ENCODE results near the gene DOCK11.

GRCh38 chrX:118724365-118724764 lies 228.8 kb downstream of the DOCK11 start:
- TF ChIP-seq CEBPZ (IDR thresholded peaks at IDR 0.05; ENCODE audit: low read depth, low read length): no peak
- no peak for TF ChIP-seq CTCF (IDR thresholded peaks at IDR 0.05 in 2 of 3, conservative IDR thresholded peaks at IDR 0.05 in 1 of 3; ENCODE audit: control insufficient read depth in 2 of 3, extremely low read depth in 1 of 3, insufficient read depth in 1 of 3, low read depth in 3 of 3, low read length in 3 of 3)
- TF ChIP-seq RAD21 (IDR thresholded peaks at IDR 0.05; ENCODE audit: insufficient read depth, low read depth, low read length): no peak
- TF ChIP-seq, protein P1, sequence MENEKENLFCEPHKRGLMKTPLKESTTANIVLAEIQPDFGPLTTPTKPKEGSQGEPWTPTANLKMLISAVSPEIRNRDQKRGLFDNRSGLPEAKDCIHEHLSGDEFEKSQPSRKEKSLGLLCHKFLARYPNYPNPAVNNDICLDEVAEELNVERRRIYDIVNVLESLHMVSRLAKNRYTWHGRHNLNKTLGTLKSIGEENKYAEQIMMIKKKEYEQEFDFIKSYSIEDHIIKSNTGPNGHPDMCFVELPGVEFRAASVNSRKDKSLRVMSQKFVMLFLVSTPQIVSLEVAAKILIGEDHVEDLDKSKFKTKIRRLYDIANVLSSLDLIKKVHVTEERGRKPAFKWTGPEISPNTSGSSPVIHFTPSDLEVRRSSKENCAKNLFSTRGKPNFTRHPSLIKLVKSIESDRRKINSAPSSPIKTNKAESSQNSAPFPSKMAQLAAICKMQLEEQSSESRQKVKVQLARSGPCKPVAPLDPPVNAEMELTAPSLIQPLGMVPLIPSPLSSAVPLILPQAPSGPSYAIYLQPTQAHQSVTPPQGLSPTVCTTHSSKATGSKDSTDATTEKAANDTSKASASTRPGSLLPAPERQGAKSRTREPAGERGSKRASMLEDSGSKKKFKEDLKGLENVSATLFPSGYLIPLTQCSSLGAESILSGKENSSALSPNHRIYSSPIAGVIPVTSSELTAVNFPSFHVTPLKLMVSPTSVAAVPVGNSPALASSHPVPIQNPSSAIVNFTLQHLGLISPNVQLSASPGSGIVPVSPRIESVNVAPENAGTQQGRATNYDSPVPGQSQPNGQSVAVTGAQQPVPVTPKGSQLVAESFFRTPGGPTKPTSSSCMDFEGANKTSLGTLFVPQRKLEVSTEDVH (IDR thresholded peaks at IDR 0.05; ENCODE audit: low read depth, partially characterized antibody): no peak
- no peak for TF ChIP-seq FOXM1 (IDR thresholded peaks at IDR 0.05; ENCODE audit: low read depth, low read length)
- no peak for TF ChIP-seq CHD1 (IDR thresholded peaks at IDR 0.05; ENCODE audit: low read depth, low read length)
- TF ChIP-seq HDAC6 (IDR thresholded peaks at IDR 0.05; ENCODE audit: unreplicated experiment): no peak
- TF ChIP-seq BCLAF1 (IDR thresholded peaks at IDR 0.05): no peak
- no peak for TF ChIP-seq SP1 (IDR thresholded peaks at IDR 0.05; ENCODE audit: low read depth, low read length)
- TF ChIP-seq EP300 (IDR thresholded peaks at IDR 0.05; ENCODE audit: borderline replicate concordance in 1 of 2, control insufficient read depth in 1 of 2, low read depth in 2 of 2, low read length in 2 of 2): no peak
- TF ChIP-seq, protein P2, sequence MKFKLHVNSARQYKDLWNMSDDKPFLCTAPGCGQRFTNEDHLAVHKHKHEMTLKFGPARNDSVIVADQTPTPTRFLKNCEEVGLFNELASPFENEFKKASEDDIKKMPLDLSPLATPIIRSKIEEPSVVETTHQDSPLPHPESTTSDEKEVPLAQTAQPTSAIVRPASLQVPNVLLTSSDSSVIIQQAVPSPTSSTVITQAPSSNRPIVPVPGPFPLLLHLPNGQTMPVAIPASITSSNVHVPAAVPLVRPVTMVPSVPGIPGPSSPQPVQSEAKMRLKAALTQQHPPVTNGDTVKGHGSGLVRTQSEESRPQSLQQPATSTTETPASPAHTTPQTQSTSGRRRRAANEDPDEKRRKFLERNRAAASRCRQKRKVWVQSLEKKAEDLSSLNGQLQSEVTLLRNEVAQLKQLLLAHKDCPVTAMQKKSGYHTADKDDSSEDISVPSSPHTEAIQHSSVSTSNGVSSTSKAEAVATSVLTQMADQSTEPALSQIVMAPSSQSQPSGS (IDR thresholded peaks at IDR 0.05; ENCODE audit: low read length): no peak
